Germinal center (tissue), 1 donor: Measurements from ENCODE around the gene SQOR.
"Not testable (repeated sequence)": the region's sequence is repeated elsewhere in the genome, so short reads cannot be mapped to it uniquely, and the experiment has no call there.

Source experiments
- DNase-seq: peaks from one replicate; pipeline ENCODE4 v3.0.0; 2012; ENCODE audit warnings: mixed read lengths, low spot score

SQOR gene

GRCh38 chr15:45631776-45632175 is 3.1 kb upstream of the SQOR start:
- no peak for DNase-seq

DNA sequence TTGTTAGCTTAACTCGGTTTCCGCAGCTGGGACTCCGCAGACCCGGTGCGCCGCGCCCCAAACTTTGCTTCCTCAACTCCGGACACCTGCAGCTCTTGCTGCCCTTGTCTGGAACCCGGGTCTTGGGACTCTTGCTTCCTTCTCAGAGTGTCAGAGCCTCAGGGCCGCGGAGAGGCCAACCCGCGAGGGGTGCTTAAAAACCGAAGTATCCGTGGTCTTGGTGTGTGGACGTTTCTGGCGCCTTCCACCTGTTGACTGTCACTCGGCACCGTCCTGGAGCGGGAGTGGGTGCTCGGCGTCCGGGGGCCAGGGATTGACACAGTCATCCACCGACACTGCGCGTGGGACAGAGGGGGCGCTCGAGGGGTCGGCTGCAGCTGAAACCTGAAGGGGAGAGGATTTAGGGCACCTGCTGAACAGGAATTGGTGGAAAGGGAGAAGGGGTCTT is 386 bp downstream of the SQOR start:
- peak; percentile 70 for DNase-seq

DNA sequence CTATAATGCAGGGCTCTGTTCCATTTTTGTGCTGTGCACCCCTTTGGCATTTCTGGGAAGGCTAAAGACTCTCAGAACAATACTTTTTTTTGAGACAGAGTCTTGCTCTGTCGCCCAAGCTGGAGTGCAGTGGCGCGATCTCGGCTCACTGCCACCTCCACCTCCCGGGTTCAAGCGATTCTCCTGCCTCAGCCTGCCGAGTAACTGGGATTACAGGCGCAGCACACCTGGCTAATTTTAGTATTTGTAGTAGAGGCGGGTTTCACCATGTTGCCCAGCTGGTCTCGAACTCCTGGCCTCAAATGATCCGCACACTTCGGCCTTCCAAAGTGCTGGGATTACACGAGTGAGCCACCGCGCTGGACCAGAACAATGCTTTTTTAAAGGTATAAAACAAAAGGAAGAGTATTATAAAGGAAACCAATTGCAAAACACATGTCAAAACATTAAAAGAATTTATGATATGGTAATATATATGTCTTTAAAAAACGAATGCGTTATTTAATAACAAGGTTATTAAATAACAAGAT is 999 bp downstream of the SQOR start:
- no peak for DNase-seq

DNA sequence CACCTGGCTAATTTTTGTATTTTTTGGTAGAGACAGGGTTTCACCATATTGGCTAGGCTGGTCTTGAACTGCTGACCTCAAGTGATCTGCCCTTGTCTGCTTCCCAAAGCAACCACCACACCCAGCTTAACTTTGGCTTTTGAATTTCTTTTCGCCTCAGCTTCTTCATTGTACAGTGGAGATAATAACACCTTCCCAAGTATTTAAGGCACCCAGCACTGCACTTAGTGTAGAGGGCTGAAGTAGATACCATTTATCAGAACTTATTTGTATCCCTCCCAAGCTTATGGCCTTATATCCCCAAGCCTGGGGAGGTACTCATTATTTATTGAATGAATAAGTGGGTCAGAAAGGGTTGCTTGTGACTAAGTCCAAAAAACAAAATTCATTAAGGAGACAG is 2.3 kb downstream of the SQOR start:
- DNase-seq = no peak

GRCh38 chr15:45637552-45638033 is 2.8 kb downstream of the SQOR start:
- DNase-seq = peak; percentile 58

- no peak for DNase-seq
Observed at GRCh38 chr15:45640616-45641015, 5.8 kb downstream of the SQOR start.

DNA sequence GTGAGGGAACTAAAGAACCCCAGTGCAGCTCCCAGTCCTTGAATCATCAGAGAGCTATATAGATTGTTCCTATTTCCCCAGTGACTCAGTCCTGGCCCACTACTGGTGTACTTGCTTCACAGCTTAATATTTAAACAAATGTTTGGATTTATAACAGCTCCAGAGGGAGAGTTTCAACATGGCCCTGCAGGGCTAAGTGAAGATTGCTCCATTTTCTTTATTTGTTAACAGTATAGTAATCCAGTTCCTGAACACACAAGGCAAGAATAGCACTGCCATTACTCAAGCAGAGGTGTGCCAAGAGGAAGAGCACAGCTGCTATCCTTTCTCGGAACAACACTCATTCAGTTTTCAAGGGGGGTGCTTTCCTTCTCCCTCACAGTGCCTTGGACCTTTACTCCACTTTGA is 6.5 kb downstream of the SQOR start:
- no peak for DNase-seq

GRCh38 chr15:45641999-45642932 is 7.4 kb downstream of the SQOR start:
- DNase-seq = no peak

- no peak for DNase-seq
Observed at GRCh38 chr15:45644437-45644836, 9.6 kb downstream of the SQOR start.

- DNase-seq = no peak
Observed at GRCh38 chr15:45645026-45645980, 10.5 kb downstream of the SQOR start.

GRCh38 chr15:45646220-45646619 is 11.4 kb downstream of the SQOR start:
- no peak for DNase-seq

GRCh38 chr15:45647828-45648227 is 13.0 kb downstream of the SQOR start:
- no peak for DNase-seq

DNA sequence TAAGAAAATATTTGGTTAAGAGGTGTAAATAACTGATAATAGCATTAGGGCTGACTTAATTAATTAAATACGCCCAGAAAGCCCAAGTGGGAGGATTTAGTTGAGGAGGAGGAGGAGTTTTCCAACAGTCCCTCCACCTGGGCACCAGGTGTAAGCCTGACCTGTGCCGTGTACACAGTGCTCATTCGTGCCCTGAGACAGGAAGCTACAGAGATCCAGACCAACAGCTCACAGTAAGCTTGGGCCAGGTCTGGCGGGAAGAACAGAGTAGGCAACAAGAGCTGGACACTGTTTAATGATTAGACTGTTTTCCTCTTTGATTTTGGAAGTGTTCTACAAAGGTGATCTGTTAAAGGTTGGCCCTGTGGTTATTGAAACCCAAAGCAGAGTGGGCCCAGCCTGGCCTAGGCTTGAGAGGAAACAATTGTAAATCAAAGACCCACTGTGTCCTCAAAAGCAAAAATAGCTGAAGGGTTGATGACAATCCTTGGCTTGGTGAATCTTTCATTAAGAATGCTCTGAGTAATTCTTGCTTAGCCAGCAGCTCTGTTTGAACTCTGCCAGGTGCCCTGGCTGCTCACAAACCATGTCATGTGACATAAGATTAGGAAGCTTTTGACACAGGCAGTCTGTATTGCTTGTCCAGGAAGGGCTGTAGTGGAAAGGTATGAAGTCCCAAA is 13.8 kb downstream of the SQOR start:
- DNase-seq = no peak

- DNase-seq = not testable (repeated sequence)
Observed at GRCh38 chr15:45650007-45650406, 15.2 kb downstream of the SQOR start.

DNA sequence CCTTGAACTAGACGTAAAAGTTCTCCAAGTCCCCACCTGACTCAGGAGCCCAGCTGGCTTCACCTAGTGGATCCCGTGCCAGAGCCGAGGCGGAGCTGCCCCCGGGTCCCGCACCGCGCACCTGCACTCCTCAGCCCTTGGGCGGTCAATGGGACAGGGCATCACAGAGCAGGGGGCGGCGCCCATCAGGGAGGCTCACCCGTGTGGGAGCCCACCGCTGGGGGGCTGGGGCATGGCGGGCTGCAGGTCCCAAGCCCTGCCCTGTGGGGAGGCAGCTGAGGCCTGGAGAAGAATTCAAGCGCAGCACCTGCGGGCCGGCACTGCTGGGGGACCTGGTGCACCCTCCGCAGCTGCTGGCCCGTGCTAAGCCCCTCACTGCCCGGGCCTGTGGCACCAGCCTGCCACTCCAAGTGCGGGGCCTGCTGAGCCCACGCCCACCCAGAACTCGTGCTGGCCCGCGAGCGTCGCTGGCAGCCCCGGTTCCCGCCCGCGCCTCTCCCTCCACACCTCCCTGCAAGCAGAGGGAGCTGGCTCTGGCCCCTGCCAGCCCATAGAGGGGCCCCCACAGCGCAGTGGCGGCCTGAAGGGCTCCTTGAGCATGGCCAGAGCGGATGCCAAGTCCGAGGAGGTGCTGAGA is 16.2 kb downstream of the SQOR start:
- no peak for DNase-seq

DNA sequence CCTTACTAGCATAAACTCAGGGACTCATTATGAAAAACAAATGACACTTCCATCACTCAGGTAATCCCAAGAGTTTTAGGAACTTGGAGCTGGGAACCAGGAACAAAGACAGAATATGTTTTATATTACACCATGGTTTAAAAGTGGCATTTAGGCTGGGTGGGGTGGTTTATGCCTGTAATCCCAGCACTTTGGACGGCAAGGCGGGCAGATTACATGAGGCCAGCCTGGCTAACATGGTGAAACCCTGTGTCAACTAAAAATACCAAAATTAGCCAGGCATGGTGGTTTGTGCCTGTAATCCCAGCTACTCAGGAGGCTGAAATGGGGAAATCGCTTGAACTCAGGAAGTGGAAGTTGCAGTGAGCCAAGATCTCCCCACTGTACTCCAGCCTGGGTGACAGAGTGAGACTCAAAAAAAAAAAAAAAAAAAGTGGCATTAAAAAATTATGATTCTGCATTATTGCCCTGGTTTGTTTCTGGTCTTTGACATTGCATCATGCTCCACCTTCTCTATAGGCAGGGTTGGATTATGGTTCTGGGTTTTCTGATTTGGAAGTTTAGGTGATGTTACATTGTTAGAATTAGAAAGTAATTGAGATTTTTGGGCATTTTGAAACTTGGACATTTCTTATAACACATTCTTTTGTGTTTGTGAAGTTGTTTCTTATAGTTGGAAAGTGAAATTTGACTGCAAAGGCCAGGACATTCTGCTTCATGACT is 19.0 kb downstream of the SQOR start:
- DNase-seq = no peak

DNA sequence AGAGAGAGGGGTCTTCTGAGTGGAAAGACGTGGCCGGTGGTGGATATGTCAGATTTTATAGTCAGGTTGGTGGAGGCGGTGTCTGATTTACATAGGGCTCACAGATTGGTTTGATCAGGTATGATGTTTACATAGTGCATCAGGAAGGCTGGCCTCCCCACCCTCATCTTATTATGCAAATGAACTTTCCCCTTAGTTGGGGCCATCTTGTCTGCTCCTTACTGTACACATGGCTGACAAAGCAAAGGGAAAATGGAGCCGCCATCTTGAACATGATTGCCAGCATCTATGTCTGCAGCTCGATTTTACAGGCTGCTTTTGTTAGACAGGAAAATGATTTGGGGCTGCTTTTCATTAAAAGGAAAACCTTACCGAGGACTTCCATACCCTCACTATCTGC is 19.9 kb downstream of the SQOR start:
- no peak for DNase-seq

DNA sequence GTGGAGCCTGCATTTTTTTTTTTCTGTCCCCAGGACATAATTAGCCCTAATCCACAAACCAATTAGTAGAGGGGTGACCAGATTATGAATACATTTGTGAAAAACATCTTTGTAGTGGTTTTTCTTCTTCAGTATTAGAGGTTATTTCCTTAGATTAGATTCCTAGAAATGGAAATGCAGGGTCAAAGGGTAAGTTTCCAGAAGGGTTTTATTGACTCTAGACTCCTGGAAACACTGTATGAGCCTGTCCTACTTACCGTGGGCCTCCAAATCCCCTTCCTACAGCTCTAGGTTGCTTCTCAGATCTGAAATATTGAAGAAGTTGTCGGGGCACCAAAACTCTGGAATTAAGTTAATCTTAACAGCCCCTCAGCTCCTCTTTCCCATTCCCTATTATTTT is 22.4 kb downstream of the SQOR start:
- no peak for DNase-seq

DNA sequence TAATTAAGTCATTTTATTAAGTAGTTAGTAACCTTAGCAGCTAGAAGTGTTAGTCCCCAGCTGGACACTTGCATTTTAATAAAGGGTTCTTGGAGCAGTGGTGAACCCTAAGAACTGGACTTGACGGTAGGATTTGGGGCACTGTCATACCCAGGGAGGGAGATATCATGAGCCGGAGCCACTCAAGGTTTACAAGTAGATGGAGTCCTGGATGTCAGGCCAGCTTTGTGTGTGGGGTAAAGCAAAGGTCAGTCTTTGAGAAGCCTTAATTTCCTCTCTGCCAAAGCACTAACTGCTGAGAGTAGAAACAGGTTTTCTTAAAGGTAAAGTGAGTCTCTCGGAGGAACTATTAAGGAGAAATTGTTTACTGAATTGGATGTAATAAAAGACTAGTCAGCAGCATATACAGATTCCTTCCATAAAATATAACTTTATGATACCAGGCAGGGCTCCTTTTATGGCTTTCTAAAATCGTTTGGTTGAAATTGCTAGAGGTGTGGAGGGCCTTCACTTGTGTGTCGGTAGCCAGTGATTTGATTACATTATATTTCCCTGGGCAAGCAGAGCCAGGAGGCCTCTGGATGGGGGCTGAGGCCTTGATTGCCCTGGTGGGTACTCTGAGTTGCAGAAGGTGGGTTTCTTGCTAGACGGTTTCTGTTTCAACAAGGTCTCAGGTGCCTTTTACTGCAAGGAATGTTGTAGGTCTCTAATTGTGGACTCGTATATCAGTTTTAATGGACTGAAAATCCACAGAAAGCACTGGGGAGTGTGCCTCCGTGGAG is 23.1 kb downstream of the SQOR start:
- DNase-seq = no peak
